Left renal pelvis (tissue), 4 donors: Measurements from ENCODE around the gene GNG12. TPM values are rescaled to one million over a fixed set of nuclear protein-coding genes. Genes with fewer than 3 reads are reported as not detected.

ENCODE experiments used
- DNase-seq, 4 donors: peaks; one replicate each; pipeline ENCODE4 v3.0.0-alpha.2; 2013; ENCODE audit warnings: low read depth in 4 of 4, low spot score in 3 of 4
- polyA plus RNA-seq, 4 donors: library from polyadenylated mRNA; unstranded; fragments of 120-200 nt; gene quantifications; one replicate each; pipeline ENCODE4 v1.2.1, GENCODE V29; 2013; ENCODE audit not compliant: insufficient read length in 4 of 4

Gene GNG12
- polyA plus RNA-seq, 4 donors, result 91.1 to 142 (median 121) TPM

DNA sequence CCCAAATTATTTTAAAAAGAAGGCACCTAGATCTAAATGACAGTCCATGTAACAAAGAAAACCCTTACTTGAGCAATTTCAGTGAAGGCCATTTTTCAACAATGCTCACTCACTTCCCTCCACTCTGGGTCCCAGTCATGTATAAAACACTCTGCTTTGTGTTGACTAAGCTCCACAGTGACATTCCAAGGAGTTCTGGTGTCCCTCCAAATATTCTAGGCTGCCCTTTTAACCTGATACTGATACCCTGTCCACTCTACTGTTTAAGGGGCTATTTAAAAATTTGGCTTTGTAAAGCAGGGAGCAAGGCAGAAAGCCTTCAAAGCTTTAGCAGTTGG is 73.6 kb downstream of the GNG12 start:
- DNase-seq, result no peak

DNA sequence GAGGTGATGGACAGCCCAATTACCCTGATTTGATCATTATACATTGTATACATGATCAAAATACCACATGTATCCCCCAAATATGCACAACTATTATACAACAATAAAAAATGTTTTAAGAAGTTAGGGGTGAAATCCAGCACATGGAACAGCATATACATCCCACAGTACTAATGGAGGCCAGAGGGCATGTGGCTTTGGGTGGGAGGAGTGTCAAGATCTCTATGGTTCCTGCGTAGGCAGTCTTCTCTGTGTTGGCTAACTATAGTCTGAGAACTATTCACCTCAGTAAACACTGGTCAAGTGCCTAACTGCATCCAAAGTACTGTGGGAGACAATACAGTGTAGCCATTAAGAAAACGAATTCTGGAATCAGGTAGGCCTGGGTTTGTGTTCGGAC is 74.2 kb downstream of the GNG12 start:
- DNase-seq, result no peak

DNA sequence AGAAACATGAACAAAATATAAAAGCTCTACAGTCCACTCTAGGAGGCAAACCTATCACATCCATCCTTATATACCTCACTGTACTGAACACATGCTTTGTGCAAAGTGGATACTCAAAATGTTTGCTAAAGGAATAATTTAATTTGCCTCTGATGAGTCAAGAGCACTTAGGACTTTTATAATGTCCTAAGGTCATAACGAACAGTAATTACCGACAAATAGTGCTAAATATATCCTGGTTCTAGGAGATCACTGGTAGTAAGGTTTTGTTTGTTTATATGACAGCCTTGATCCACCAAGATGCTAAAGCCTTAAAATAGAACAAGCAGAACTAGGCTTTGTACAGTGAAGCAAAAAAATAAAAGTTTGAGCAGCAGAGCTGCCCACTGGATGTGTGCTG is 77.6 kb downstream of the GNG12 start:
- no peak for DNase-seq

DNA sequence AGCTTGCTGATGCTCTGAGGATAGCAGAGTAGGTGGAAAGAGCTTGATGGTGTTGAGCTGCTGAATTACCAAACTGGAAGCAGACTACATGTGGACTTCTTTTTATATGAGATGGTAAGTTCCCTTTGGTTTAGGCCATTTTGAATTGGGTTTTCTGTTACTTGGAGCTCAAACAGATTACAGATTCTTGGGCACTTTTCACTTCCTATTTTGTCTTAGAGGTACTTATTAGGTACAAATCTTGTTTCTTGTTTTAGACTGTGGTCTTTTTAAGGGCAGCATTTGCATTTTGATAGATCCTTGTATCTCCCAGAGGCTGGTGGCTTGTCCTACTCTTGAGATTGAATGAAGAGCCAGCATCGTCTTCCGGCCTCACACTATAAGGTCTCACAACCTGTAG is 78.1 kb downstream of the GNG12 start:
- no peak for DNase-seq

DNA sequence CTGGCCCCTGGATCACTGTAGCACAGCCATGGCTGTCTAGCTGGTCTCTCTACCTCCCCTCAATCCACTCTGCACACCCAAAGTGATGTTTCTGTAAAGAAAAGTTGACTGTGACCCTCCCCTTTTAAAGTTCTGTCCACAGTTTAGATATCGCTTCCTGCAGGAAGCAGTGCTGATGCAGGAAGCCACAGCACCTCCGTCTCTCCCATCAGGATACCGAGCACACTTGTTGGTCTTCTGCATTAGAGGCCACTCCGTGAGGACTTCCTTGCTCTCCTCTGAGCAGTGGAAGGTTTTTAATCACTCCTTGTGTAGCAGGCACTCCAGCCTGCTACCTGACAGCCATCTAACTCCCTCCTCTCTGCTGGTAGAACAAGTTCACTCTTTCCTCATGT is 78.7 kb downstream of the GNG12 start:
- DNase-seq, result no peak

DNA sequence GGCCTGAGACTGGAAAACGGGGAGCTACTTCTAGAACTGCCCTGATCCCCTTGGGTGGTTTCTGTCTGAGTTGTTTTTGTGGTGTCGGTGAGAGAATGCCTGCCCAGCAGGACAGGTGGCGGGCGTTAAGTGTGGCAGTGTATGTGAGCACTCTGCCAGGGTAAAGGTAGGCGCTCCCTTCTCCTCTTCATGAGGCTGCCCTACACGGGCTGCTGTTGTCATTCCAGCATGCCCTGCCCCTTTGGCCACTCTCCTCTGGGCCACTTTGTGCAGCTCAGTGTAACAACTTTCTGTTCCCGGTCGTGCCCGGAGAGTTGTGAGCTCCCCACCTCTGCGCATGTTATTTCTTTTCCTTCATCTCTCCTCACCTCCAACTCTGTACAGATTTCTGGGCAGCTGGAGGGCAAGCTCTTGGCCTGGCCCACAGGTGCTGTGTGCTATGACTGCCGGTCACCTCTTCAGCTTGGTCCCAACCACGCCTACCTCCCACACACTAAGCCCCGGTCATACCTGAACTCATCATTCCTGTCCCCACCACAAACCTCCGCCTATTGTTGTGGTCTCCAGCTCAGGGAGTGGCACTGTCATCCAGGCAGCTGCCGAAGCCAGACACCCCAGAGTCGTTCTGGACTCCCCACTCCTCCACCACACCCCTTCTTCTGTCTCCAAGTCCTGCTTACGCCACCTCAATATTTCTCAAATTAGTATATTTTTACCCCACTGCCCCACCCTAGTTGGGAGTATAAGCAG is 79.3 kb downstream of the GNG12 start:
- DNase-seq, result no peak

DNA sequence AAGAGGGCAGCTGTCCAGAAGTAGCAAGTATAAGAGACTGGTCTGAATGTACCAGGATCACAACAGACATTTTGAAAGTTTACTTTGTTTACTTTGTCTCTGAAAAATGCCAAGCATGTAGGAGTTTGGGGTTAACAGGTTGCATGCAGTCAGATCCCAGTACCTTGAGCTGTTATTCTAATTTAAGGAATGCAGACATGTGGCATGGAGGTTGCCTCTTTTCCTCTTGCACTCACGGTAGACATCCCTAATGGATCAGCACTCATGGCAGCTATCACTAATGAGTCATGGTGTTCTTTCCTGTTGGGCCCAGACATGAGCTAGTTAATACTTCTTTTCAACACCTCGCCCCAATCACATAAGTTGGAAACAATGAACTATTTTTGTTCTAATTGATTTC is 81.0 kb downstream of the GNG12 start:
- no peak for DNase-seq

DNA sequence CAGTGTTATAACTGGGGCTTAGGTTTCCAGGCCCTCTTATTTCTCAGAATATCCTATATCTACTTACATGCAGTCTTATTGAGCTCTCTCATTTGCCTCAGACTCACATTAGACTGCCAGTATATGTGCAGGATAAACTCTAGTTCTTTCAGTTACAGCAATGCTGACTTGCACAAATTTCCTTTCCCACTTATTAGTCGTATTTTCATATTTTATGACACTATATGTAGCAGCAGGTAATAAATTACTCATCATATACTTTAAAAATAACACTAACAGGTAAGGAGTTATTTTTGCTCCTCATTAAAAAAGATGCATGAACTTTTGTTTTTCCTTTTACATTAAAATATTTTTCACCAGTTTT is 82.6 kb downstream of the GNG12 start:
- DNase-seq, result no peak

DNA sequence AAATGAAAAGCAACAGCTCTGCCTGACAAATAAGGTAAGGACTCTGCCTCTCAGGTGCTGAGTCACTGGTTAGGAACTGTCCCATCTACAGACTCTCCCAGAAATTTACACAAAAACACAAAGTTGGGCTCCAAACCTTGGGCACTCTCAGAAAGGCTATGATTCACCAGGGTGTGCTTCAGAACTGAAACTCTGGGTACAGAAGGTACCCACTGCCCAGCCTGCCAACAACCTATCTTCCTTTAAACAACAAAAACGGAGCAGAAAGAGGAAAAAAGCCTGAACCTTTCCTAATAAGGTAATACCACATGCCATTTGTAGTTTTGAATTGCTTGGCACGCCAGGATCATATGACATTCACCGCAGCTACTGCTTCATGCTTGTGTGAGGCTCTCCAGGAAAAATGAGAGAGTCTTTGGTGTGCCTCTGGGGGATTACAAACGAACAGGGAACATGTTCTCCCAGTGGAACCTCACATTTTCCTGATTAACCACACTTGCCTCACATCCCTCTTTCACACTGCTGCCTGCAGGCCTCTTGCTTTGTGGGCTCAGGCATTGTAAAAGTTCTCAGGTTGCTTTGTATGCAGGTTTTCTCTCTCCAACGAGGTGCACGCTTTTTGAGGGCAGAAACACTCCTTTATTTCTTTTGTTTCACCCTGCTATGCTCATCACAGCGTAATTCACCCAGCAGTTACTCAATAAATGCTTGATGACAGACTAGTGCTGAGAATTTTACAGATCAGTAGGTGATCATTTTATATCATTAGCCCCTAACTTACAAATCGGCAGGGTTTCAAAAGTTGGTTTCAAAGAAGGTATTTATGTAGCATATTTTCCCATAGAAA is 83.2 kb downstream of the GNG12 start:
- DNase-seq, result no peak

DNA sequence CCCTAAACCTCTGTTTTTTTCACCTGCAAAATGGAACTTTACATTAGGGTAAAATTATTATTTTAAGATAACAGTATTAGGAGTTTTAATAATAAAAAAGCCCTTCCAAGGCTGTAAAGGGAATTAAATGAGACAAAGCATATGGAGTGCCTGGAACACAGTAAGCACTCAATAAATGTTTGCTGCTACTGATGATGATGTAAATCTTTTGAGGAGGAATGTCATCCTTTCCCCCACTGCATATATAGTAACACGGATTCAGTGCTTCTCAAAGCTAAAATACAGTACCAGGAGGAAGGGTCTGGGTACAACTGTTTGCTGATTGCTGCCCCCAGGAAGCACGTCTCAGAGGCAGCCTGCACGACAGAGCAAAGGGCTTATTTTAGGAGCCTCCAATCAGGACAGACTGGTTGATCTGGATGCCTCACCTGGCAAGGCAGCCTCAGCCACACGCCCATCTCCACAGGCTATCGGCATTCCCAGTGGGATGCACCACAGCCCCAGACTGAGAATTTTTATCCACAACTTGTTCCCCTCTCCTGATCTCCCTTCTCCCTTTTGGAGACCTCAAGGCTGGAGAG is 83.9 kb downstream of the GNG12 start:
- DNase-seq, result no peak

DNA sequence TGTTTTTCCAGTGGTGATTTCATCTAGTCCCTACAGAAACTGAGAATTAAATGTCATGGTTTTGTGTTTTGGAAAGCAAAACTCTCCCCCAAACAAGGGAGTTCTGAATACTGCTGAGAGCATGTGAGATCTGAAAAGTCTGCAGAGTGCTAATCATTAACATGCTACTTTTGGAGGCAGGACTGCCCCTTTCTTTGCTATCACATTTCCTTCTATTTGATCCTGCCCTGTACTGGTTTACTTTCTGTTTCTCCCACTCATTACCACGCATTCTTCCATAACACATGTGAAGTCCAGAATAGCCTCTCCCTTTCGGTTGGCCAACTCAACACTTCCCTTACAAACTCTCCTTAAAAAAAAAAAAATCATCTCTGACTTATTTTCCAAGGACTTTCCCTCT is 84.6 kb downstream of the GNG12 start:
- DNase-seq, result peak in 2 of 4 donors; percentile 51 to 56

DNA sequence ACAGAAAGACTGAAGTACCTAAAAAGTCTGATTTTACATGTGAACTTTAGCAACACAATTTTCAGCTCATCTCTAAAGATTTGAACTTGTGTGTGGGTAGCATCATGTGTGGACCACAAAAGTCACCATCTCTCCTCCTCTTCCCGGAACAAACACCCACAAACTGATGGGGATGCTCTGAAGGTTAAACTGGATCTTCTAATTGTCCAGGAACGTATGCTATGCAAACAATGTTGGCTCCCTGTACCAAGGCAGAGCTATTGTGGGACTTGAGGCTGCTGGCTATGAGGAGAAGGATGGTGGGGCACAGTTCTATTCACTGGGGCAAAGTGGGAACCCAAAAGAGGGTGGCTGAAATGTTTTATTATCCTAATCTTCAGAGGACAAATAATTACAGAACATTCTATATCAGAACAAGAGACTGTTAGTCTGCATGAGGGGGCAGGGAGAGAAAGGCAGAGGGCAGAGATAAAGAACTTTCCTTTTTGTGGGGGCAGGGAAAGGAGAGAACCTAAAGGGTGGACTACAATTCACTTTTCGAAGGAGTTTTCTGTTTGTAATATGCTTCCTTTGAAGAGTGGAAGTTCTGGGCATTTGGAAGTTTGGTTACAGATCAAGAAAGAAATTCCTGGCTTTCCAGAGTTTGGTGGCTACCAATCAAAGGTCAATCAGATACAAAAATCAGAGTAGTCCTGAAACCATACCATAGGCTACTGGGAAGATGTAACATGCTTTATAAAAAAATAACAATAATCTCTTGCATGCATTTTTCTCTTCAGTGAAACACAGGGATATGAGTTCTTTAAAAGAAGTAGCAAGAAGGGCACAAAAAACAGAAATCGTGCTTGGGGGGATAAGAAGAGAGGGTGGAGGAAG is 85.4 kb downstream of the GNG12 start:
- no peak for DNase-seq

DNA sequence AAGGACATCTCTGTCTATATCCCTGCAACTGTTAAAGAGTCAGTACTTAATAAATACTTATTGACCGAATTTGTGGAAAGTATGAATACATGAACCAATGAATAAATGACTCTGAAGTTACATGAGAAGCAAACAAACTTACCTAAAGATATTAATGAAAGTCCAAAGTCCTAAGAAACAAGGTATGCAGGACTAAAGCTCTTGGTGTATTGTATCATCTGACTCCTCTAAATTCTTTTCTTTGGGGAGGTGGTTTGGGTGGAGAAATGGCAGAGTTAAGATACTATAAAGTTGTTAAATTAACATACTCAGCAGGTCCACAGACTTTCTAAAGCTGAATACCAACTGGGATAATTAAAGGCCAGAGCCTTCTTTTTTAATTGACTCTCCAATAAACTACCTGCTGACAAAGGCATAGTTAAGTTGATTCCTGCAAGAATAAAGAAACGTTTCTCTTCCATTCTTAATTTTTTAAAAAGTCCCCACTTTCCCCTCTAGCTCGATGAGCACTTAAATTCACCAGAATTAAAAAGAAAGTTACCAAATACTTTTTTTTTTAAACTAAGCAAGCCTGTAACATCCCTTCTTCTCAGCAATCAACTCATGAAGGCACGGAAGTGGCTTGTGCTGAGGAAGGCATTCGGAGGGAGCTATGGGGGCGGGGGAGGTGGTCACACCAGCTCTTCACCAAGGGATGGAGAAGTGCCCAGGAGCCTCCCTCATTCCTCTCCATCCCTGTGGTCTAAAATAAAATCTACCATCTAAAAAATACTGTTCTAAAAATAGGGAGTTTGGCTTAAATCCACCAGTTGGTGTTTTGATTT is 87.2 kb downstream of the GNG12 start:
- DNase-seq, result no peak

DNA sequence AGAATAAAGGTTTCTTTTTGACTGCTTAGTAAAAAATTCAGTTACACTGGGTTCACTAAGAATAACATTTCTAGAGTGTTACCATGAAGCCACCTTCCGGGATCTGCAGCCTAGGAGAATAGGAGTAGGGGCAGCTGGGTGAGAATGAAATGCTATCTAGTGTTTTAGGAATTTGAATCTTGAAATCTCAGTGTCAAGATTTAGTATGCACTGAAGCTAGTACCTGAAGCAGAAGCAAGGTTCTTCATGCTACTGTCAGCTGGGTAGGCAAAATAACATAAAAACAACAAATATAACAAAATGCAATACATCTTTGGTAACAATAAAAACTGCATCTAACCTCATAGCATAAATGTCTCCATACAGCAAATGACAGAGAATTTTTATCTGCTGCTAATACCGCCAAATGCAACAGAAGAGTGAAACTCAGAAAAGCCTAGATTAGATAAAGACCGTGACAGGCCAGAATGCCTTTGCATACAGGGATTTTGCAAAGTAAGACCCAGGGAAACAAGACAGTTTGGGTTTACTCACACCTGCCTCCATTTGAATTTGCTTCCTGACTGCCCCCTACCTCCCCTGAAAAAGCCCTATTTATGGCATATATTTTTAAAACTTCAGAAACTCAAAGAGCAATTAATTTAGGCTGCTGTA is 90.1 kb downstream of the GNG12 start:
- DNase-seq, result no peak

DNA sequence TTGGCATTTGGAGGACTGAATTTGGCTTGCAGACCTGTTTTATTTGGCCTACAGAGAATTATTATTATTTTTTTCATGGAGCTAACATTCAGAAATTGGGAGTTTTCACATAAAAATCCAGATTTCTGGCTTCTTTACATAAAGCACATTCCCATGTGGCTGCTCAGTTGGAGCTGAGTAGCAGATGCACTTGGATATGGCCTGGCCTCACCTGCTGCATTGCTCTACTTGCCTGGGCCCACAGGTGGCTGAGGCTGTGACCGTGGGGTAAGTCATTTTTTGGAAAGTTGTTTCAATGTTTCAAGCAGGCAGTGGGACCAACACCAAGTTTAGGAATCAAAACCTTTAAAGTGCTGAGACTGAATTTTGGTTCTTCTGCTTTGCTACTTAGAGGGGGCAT is 91.5 kb downstream of the GNG12 start:
- no peak for DNase-seq

DNA sequence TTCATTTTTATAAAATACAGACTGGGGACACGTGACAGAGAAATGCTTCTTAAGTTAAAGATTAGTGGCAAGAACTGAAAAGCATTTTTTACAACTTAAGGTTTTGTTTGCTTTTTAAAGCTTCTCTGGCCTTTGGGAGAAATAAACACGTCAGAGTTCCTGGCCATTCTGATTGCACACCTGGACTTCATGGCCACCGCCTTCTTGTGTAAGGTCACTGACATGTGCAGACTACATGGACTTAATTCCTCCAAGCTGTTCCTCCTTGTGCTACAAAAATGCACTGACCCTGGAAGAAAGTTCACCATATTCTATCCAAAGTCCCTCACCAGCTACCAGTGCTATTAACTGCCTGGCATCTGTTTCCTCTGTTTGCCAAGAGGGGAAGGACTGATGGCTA is 92.1 kb downstream of the GNG12 start:
- DNase-seq, result no peak

DNA sequence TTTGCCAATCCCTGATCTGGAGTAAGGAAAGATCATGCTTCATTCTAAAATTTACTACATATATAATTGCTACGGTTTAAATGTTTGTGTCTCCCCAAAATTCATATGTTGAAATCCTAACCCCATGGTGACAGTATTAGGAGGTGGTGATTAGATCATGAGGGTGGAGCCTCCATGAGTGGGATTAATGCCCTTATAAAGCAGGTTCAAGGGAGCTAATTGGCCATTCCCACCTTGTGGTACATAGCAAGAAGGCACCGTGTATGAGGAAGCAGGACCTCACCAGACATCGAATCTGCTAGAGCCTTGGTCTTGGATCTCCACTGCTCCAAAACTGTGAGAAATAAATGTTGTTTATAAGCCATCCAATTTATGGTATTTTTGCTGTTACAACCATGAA is 92.7 kb downstream of the GNG12 start:
- no peak for DNase-seq

DNA sequence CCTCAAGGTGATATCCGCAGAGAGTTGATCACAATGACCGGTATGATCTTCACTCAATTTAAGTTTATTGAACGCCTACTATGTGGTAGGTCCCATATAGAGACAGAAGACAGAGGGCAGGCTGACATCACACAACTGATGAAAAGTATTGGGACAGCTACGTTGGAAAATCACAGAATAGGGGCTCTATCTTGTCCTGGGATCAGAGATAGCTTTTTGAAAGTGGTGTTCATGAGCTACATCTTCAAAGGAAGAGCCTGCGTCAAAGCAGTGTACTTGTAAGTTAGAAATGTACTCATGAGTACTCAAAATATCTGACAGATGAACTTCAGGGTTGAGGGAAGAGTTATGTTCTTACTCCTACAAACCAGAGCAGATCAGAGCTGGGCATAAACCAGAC is 93.9 kb downstream of the GNG12 start:
- no peak for DNase-seq

DNA sequence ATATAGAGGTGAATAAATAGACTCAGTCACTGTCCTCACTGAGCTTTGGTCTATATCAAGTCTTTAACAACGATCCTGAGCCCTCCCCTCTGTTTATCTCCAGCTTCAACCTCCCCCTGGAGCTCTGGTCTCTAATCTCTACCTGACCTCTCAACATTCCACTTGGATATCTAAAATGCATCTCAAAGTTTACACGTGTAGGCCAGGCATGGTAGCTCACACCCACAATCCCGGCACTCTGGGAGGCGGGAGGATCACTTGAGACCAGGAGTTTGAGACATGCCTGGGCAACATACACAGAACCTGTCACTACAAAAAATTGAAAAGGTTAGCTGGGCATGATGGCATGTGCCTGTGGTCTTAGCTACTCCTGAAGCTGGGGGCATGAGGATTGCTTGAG is 94.9 kb downstream of the GNG12 start:
- no peak for DNase-seq

DNA sequence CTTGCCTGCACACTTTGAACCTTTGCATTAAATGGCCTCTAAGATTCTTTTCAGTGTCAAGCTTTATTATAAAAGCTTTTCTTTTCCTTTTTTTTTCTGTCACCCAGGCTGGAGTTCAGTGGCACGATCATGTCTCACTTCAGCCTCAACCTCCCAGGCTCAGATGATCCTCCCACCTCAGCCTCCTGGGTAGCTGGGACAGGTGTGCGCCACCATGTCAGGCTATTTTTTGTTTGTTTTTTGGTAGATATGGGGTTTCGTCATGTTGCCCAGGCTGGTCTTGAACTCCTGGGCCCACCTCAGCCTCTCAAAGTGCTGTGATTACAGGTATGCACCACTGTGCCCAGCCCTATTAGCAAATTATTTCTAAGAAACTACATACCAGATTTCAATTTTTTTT is 95.4 kb downstream of the GNG12 start:
- no peak for DNase-seq
